SK-N-SH (cell line): ENCODE data around the gene NGB. TPM values are rescaled to one million over a fixed set of nuclear protein-coding genes. Genes with fewer than 3 reads are reported as not detected.

ENCODE experiments used
- CTCF ChIA-PET: fragments of 300-600, 350-600 bp; formaldehyde crosslinking; extraction: SDS; loops from one replicate; lab custom pipeline; 2021; lab: Yijun Ruan, JAX
- POLR2A ChIA-PET: fragments of 350-600 bp; sonication (Branson Sonifier 250); formaldehyde crosslinking; extraction: SDS; loops from one replicate; lab custom pipeline; 2020; ENCODE audit warnings: antibody characterized with exemption, inconsistent platforms; lab: Yijun Ruan, JAX
- DNase-seq: peaks from one replicate; pipeline ENCODE4 v3.0.0; 2012
- H2AFZ ChIP-seq: fragments of 200-600 bp; sonication (generic); 2 replicates; pipeline ENCODE4 v1.8.1; 2016; ENCODE audit warnings: antibody characterized with exemption, mild to moderate bottlenecking, low read depth
- H3F3A ChIP-seq: fragments of 200-600 bp; sonication (generic); replicated peaks from 2 replicates; pipeline ENCODE3; 2016; ENCODE audit warnings: antibody characterized with exemption, mild to moderate bottlenecking; ENCODE audit not compliant: insufficient read depth
- H3K27ac ChIP-seq, 2 experiments: fragments of 200-500 bp in 1 of 2; fragments of 200-600 bp in 1 of 2; sonication (Bioruptor generic) in 1 of 2; sonication (generic), shearing (Covaris generic) in 1 of 2; 2 replicates each; pipeline versions ENCODE4 v1.5.1 to v1.6.1; 2014 to 2016; ENCODE audit warnings: low read depth in 2 of 2, inconsistent platforms in 1 of 2, low read length in 1 of 2, mild to moderate bottlenecking in 1 of 2, mixed read lengths in 1 of 2
- H3K27me3 ChIP-seq: fragments of 200-600 bp; sonication (generic), shearing (Covaris generic); 2 replicates; pipeline ENCODE4 v1.6.1; 2016; ENCODE audit warnings: mixed run types; ENCODE audit not compliant: insufficient read depth
- H3K36me3 ChIP-seq, 2 experiments: fragments of 200-500 bp in 1 of 2; fragments of 200-600 bp in 1 of 2; sonication (Bioruptor generic) in 1 of 2; sonication (generic) in 1 of 2; replicated peaks in 1 of 2; 2 replicates each; pipeline versions ENCODE3 to v1.5.1; 2014 to 2016; ENCODE audit warnings: low read length in 1 of 2, mild to moderate bottlenecking in 1 of 2; ENCODE audit not compliant: insufficient read depth in 2 of 2, control insufficient read depth in 1 of 2
- H3K4me1 ChIP-seq, 2 experiments: fragments of 200-500 bp in 1 of 2; fragments of 200-600 bp in 1 of 2; sonication (Bioruptor generic) in 1 of 2; sonication (generic), shearing (Covaris generic) in 1 of 2; 2 replicates each; pipeline versions ENCODE4 v1.5.1 to v1.6.1; 2014 to 2016; ENCODE audit warnings: low read depth in 1 of 2, low read length in 1 of 2, mixed run types in 1 of 2; ENCODE audit not compliant: insufficient read depth in 2 of 2, control insufficient read depth in 1 of 2
- H3K4me2 ChIP-seq: fragments of 200-600 bp; sonication (generic), shearing (Covaris generic); 2 replicates; pipeline ENCODE4 v1.6.1; 2017; ENCODE audit warnings: mixed run types
- H3K4me3 ChIP-seq, 2 experiments: fragments of 200-500 bp in 1 of 2; fragments of 200-600 bp in 1 of 2; sonication (Bioruptor generic) in 1 of 2; sonication (generic), shearing (Covaris generic) in 1 of 2; 2 replicates each; pipeline versions ENCODE4 v1.5.1 to v1.8.1; 2014 to 2016; ENCODE audit warnings: low read depth in 2 of 2, inconsistent platforms in 1 of 2, low read length in 1 of 2, mild to moderate bottlenecking in 1 of 2, mixed read lengths in 1 of 2, moderate library complexity in 1 of 2
- H3K79me2 ChIP-seq: fragments of 200-600 bp; sonication (generic); 2 replicates; pipeline ENCODE4 v1.8.1; 2017; ENCODE audit warnings: mild to moderate bottlenecking; ENCODE audit not compliant: insufficient read depth
- H3K9ac ChIP-seq: fragments of 200-600 bp; sonication (generic); 2 replicates; pipeline ENCODE4 v1.6.1; 2017; ENCODE audit warnings: mixed run types
- H3K9me2 ChIP-seq: fragments of 200-600 bp; sonication (generic); 2 replicates; pipeline ENCODE4 v1.6.1; 2017; ENCODE audit warnings: mixed run types
- H3K9me3 ChIP-seq: fragments of 200-600 bp; sonication (generic); 2 replicates; pipeline ENCODE4 v1.6.1; 2017; ENCODE audit warnings: mixed run types, mild to moderate bottlenecking, moderate library complexity
- H4K20me1 ChIP-seq: fragments of 200-600 bp; sonication (generic); 2 replicates; pipeline ENCODE4 v1.6.1; 2017; ENCODE audit warnings: mild to moderate bottlenecking, mixed run types; ENCODE audit not compliant: insufficient read depth
- CTCF ChIP-seq: fragments of 200-600 bp; sonication (generic); IDR thresholded peaks from 2 replicates; pipeline ENCODE4 v1.6.1; 2017; ENCODE audit warnings: antibody characterized with exemption, mild to moderate bottlenecking, moderate library complexity
- GATA2 ChIP-seq: sonication (generic); formaldehyde crosslinking; IDR thresholded peaks from 2 replicates; pipeline ENCODE4 v1.5.0; 2020; ENCODE audit warnings: mild to moderate bottlenecking, missing genetic modification reagents
- JUND ChIP-seq: IDR thresholded peaks from 2 replicates; pipeline ENCODE4 v1.4.0; 2012
- MAX ChIP-seq: IDR thresholded peaks from 2 replicates; pipeline ENCODE4 v1.4.0; 2012; ENCODE audit warnings: low read depth
- MEF2A ChIP-seq: IDR thresholded peaks from 2 replicates; pipeline ENCODE4 v1.4.0; 2012; ENCODE audit warnings: low read depth, borderline replicate concordance
- POLR2AphosphoS5 ChIP-seq: IDR thresholded peaks from 2 replicates; pipeline ENCODE4 v1.6.1; 2012; ENCODE audit warnings: low read depth, low read length
- YY1 ChIP-seq: IDR thresholded peaks from 2 replicates; pipeline ENCODE4 v1.4.0; 2012; ENCODE audit warnings: low read depth, mild to moderate bottlenecking
- WGBS: methylation state at CpG from one replicate; pipeline ENCODE4 v1.1.6; 2017; ENCODE audit warnings: low lambda C conversion rate; 5-methylcytosine and 5-hydroxymethylcytosine counted together
- polyA plus RNA-seq, 3 experiments: library from polyadenylated mRNA; depleted of rRNA; stranded (reverse); fragments of >200 nt; gene quantifications; 2 replicates each; pipeline ENCODE4 v1.2.3, GENCODE V29; 2012

The NGB gene
- polyA plus RNA-seq, 1 of the 3 experiments (the other 2 are of a cell fraction), result not detected

- no peaks in the 10 kb centered on the region for H3K9me3 ChIP-seq
- H3K27ac ChIP-seq, result no peak overlapping the region
- no peak overlapping the region for H3K9ac ChIP-seq
- no peaks in the 10 kb centered on the region for H3K36me3 ChIP-seq
- H3F3A ChIP-seq, result no peaks in the 10 kb centered on the region
- no peaks in the 10 kb centered on the region for H3K79me2 ChIP-seq
- CTCF ChIA-PET, result interaction anchor here (0.6 to 3.5 kb wide), 2 partner anchors 12 to 85 kb away, joined by 3 to 15 read pairs; no protein-coding TSS in a partner anchor
- H3K27me3 ChIP-seq, result peaks cover 6% of the 10 kb centered on the region; the same call in 1 of the 2 replicates
- POLR2A ChIA-PET, result no interaction called here
- H3K4me1 ChIP-seq, result no peaks in the 10 kb centered on the region
- no peaks in the 10 kb centered on the region for H3K9me2 ChIP-seq
- no peaks in the 10 kb centered on the region for H4K20me1 ChIP-seq
- H3K4me3 ChIP-seq, result no peak overlapping the region
- no peak overlapping the region for H2AFZ ChIP-seq
- H3K4me2 ChIP-seq, result no peak overlapping the region
- WGBS, result 72% methylated on average over 11 of the region's 12 CpGs
- no peak for DNase-seq
- TF ChIP-seq GATA2 (CRISPR knock-in tag) (no peak), MAX (no peak)
Measured at GRCh38 chr14:77225254-77225653, 45.8 kb downstream of the NGB start.

- WGBS, result 42% methylated on average over 4 of the region's 4 CpGs
- H3K79me2 ChIP-seq, result no peaks in the 10 kb centered on the region
- POLR2A ChIA-PET, result no interaction called here
Measured at GRCh38 chr14:77224212-77224611, 46.8 kb downstream of the NGB start.

More at GRCh38 chr14:77224212-77224611, 46.8 kb downstream of the NGB start:
- H3K9me3 ChIP-seq, result no peaks in the 10 kb centered on the region
- H3K9ac ChIP-seq, result no peak overlapping the region
- H3K4me1 ChIP-seq, result peaks cover 0 to 9% of the 10 kb centered on the region in 2 experiments; a peak in 1 of 4 replicates
- no peaks in the 10 kb centered on the region for H4K20me1 ChIP-seq
- no peak for TF ChIP-seq JUND
- no peak for TF ChIP-seq POLR2AphosphoS5
- no peak for TF ChIP-seq YY1
- TF ChIP-seq MEF2A, result no peak
- no peak for TF ChIP-seq CTCF
- no peak for DNase-seq
- H3K9me2 ChIP-seq, result no peaks in the 10 kb centered on the region
- no peak overlapping the region for H2AFZ ChIP-seq
- H3K36me3 ChIP-seq, result no peaks in the 10 kb centered on the region
- CTCF ChIA-PET, result interaction anchor here (0.6 to 1.2 kb wide), 3 partner anchors 11 to 349 kb away, joined by 3 to 6 read pairs (median 3); no protein-coding TSS in a partner anchor
- H3K27me3 ChIP-seq, result peaks cover 6% of the 10 kb centered on the region; the same call in 1 of the 2 replicates
- H3K4me3 ChIP-seq, result no peak overlapping the region
- H3K27ac ChIP-seq, result no peak overlapping the region
- H3K4me2 ChIP-seq, result no peak overlapping the region
- H3F3A ChIP-seq, result no peaks in the 10 kb centered on the region
